Suppressor macrophage treated with lipopolysaccharide for 1 hour (primary cell): Measurements from ENCODE around the gene BAIAP3.

Source experiments
- DNase-seq, 3 donors: peaks; one replicate each; pipeline ENCODE4 v3.0.0-alpha.2; 2020 to 2022

Gene BAIAP3

GRCh38 chr16:1335211-1335971, 1.9 kb downstream of the BAIAP3 start:
- no peak for DNase-seq

- no peak for DNase-seq
Observed at GRCh38 chr16:1335996-1336395, 2.6 kb downstream of the BAIAP3 start.

- DNase-seq: no peak
Observed at GRCh38 chr16:1336619-1337018, 3.2 kb downstream of the BAIAP3 start.

- no peak for DNase-seq
Observed at GRCh38 chr16:1337486-1337885, 4.0 kb downstream of the BAIAP3 start.

- DNase-seq: peak in 2 of 3 donors; percentile 25 to 64
Observed at GRCh38 chr16:1338119-1338730, 4.8 kb downstream of the BAIAP3 start.

- no peak for DNase-seq
Observed at GRCh38 chr16:1338855-1339675, 5.6 kb downstream of the BAIAP3 start.

GRCh38 chr16:1340730-1341494, 7.5 kb downstream of the BAIAP3 start:
- no peak for DNase-seq

GRCh38 chr16:1341495-1342420, 8.3 kb downstream of the BAIAP3 start:
- DNase-seq: no peak

GRCh38 chr16:1342526-1343427, 9.3 kb downstream of the BAIAP3 start:
- peak; percentile 96 to 97 (median 96) for DNase-seq

- peak in 1 of 3 donors; percentile 20 for DNase-seq
Observed at GRCh38 chr16:1343428-1344242, 10.2 kb downstream of the BAIAP3 start.

GRCh38 chr16:1344499-1344898, 11.1 kb downstream of the BAIAP3 start:
- no peak for DNase-seq

- DNase-seq: no peak
Observed at GRCh38 chr16:1345087-1345486, 11.6 kb downstream of the BAIAP3 start.

GRCh38 chr16:1345651-1346421, 12.4 kb downstream of the BAIAP3 start:
- DNase-seq: no peak

- no peak for DNase-seq
Observed at GRCh38 chr16:1346422-1347285, 13.2 kb downstream of the BAIAP3 start.

- DNase-seq: no peak
Observed at GRCh38 chr16:1347286-1347855, 13.9 kb downstream of the BAIAP3 start.

GRCh38 chr16:1347962-1348361, 14.5 kb downstream of the BAIAP3 start:
- no peak for DNase-seq

- no peak for DNase-seq
Observed at GRCh38 chr16:1348441-1348840, 15.0 kb downstream of the BAIAP3 start.

GRCh38 chr16:1348926-1349325, 15.5 kb downstream of the BAIAP3 start:
- DNase-seq: no peak
